SJSA1 (cell line): ENCODE results near the gene BARX1. TPM values are rescaled to one million over a fixed set of nuclear protein-coding genes. Genes with fewer than 3 reads are reported as not detected.

Source experiments
- total RNA-seq: library from RNA; depleted of rRNA; stranded (reverse); fragments of >200 nt; shearing (Covaris generic); gene quantifications from 2 replicates; pipeline ENCODE4 v1.2.3, GENCODE V29; 2014; rRNA removed

The BARX1 gene
- total RNA-seq, 1 experiment from 2014 or later = not detected

Other genes starting within 250 kb of the BARX1 start
- 7.7 and 12.0 TPM in 2 replicates for gene PTPDC1, start 129.1 kb upstream of the BARX1 start, total RNA-seq